Mesodermal cell (in vitro differentiated cells): ENCODE results near the gene GPRC5B.

ENCODE experiments used
- H3K27ac ChIP-seq: 2 replicates; pipeline ENCODE4 v1.7.0; 2013; ENCODE audit warnings: mild to moderate bottlenecking, low read depth, low read length, moderate library complexity; ENCODE audit not compliant: severe bottlenecking
- H3K36me3 ChIP-seq: 2 replicates; pipeline ENCODE4 v1.7.1; 2013; ENCODE audit warnings: mild to moderate bottlenecking, low read length, moderate library complexity; ENCODE audit not compliant: control insufficient read depth, insufficient read depth
- H3K4me1 ChIP-seq: one replicate; pipeline ENCODE4 v1.7.1; 2013; ENCODE audit warnings: mild to moderate bottlenecking, low read length; ENCODE audit not compliant: insufficient read depth, control insufficient read depth, poor library complexity, severe bottlenecking
- H3K4me3 ChIP-seq: 2 replicates; pipeline ENCODE4 v1.7.0; 2013; ENCODE audit warnings: low read length, control low read depth, mild to moderate bottlenecking; ENCODE audit not compliant: insufficient read depth, poor library complexity, severe bottlenecking; ENCODE audit errors: extremely low read depth
- H3K9me3 ChIP-seq: 2 replicates; pipeline ENCODE4 v1.7.1; 2013; ENCODE audit warnings: mild to moderate bottlenecking, low read length, moderate library complexity; ENCODE audit not compliant: control insufficient read depth
- WGBS, 2 experiments: methylation state at CpG; one replicate each; pipeline ENCODE4 v1.1.5; 2013; ENCODE audit warnings: missing lambda C conversion rate in 2 of 2; ENCODE audit not compliant: insufficient coverage in 2 of 2; 5-methylcytosine and 5-hydroxymethylcytosine counted together

The GPRC5B gene

DNA sequence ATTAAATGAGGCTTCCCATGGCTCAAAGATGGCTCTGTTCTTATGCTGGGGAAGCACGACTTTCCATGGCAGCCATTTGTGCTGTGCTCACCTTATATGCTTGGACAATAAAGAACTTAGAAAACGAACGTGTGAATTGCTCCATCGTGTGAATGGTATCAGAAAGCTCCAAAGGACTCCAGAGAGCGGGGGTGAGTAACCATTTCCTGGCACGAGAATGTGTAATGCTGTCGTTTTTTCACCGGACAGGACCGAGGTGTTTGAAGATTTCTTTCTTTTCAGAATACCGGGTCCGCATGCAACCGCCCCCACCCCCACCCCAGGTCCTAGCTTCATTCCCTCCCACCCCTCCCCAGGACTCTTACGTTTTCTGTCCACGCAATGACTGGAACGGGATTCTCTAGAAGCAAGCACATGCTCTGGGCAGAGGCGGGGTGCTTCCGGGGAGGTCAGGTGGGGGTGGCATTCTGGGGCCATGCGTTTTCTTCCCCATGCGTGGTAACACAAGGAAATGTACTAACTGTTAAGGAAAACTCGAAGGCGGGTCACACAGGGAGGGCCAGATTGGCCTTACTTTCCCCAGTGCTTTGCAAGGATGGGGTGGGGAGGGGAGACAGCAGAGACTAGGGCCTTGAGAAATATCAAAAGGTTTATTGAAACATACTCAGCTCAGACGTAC lies 26.2 kb downstream of the GPRC5B start:
- Histone ChIP-seq H3K27ac (no peak overlapping the region), H3K36me3 (peaks cover 11% of the 10 kb centered on the region), H3K4me1 (peaks cover 20% of the 10 kb centered on the region), H3K4me3 (no peak overlapping the region), H3K9me3 (no peaks in the 10 kb centered on the region)
- WGBS, 2 experiments: 80 to 85% methylated on average over 13 to 15 of the region's 22 CpGs

- Histone ChIP-seq H3K9me3 (no peaks in the 10 kb centered on the region), H3K27ac (no peak overlapping the region), H3K4me1 (peaks cover 20% of the 10 kb centered on the region), H3K4me3 (no peak overlapping the region), H3K36me3 (peaks cover 11% of the 10 kb centered on the region)
- 81 to 83% methylated on average over 11 to 14 of the region's 16 CpGs for WGBS, 2 experiments
Observed at GRCh38 chr16:19857593-19858339, 26.9 kb downstream of the GPRC5B start.

- H3K36me3 ChIP-seq: peaks cover 11% of the 10 kb centered on the region
- no peak overlapping the region for H3K4me3 ChIP-seq
- no peaks in the 10 kb centered on the region for H3K9me3 ChIP-seq
- 93 to 96% methylated on average over 8 to 10 of the region's 10 CpGs for WGBS, 2 experiments
- H3K4me1 ChIP-seq: peaks cover 12% of the 10 kb centered on the region
- no peak overlapping the region for H3K27ac ChIP-seq
Observed at GRCh38 chr16:19856120-19856519, 28.5 kb downstream of the GPRC5B start.

DNA sequence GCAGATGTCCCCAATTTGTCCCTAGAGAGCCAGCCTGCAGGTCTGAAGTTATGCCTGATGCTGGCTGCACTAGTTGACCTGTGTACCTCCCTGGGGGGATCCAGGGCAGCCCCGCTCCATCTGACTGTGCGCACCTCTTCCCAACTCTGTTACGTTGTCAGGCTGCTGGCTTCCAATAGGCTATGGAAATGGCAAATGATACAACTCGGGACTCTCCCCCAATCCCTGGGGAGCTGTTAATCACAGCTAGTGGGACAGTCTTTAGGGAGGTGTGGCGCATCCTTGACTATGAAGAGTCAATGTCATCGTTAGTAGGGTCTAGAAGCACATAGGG lies 30.1 kb downstream of the GPRC5B start:
- Histone ChIP-seq H3K36me3 (peaks cover 2% of the 10 kb centered on the region), H3K4me1 (peaks cover 5% of the 10 kb centered on the region), H3K27ac (no peak overlapping the region), H3K4me3 (no peak overlapping the region), H3K9me3 (no peaks in the 10 kb centered on the region)
- WGBS, 2 experiments: 58 to 90% methylated on average over 3 to 6 of the region's 6 CpGs

- no peak overlapping the region for H3K27ac ChIP-seq
- H3K4me1 ChIP-seq: peaks cover 5% of the 10 kb centered on the region
- 57 to 62% methylated on average over 5 to 7 of the region's 7 CpGs for WGBS, 2 experiments
- no peaks in the 10 kb centered on the region for H3K36me3 ChIP-seq
- no peaks in the 10 kb centered on the region for H3K9me3 ChIP-seq
- H3K4me3 ChIP-seq: no peak overlapping the region
Observed at GRCh38 chr16:19853742-19854542, 30.7 kb downstream of the GPRC5B start.

- Histone ChIP-seq H3K4me1 (peaks cover 5% of the 10 kb centered on the region), H3K36me3 (no peaks in the 10 kb centered on the region), H3K9me3 (no peaks in the 10 kb centered on the region), H3K27ac (no peak overlapping the region), H3K4me3 (no peak overlapping the region)
- WGBS, 2 experiments: 80 to 83% methylated on average over 3 to 6 of the region's 8 CpGs
Observed at GRCh38 chr16:19853132-19853741, 31.4 kb downstream of the GPRC5B start.

GRCh38 chr16:19851476-19851875 lies 33.2 kb downstream of the GPRC5B start:
- 61 to 68% methylated on average over 6 of the region's 7 CpGs for WGBS, 2 experiments
- Histone ChIP-seq H3K9me3 (no peaks in the 10 kb centered on the region), H3K36me3 (no peaks in the 10 kb centered on the region), H3K4me3 (no peak overlapping the region), H3K4me1 (peaks cover 5% of the 10 kb centered on the region), H3K27ac (no peak overlapping the region)

- 92 to 94% methylated on average over 8 to 10 of the region's 11 CpGs for WGBS, 2 experiments
- no peaks in the 10 kb centered on the region for H3K9me3 ChIP-seq
- H3K36me3 ChIP-seq: no peaks in the 10 kb centered on the region
- no peak overlapping the region for H3K27ac ChIP-seq
- peaks cover 5% of the 10 kb centered on the region for H3K4me1 ChIP-seq
- no peak overlapping the region for H3K4me3 ChIP-seq
Observed at GRCh38 chr16:19850131-19850817, 34.4 kb downstream of the GPRC5B start.

DNA sequence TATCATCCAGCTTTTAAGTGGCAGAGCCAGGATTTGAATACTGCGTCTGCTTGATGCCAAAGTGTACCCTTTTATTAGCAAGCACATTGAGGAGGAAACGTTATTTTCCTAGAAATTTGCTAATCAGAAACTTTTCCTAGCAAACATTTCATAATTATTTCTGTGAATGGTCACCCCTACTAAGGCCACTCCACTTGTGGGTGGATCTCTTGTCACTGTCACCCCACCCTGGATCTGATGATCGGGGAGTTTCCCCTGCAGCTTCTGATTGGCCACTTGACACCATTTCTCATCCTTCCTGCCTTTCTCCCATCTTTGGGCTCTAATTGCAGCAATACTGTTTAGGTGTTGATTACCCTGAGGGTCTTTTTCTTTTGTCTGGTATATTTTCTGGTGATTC lies 35.9 kb downstream of the GPRC5B start:
- 89 to 95% methylated on average over 3 of the region's 3 CpGs for WGBS, 2 experiments
- H3K27ac ChIP-seq: no peak overlapping the region
- H3K4me3 ChIP-seq: no peak overlapping the region
- no peaks in the 10 kb centered on the region for H3K9me3 ChIP-seq
- peaks cover 5% of the 10 kb centered on the region for H3K4me1 ChIP-seq
- no peaks in the 10 kb centered on the region for H3K36me3 ChIP-seq

GRCh38 chr16:19846436-19846835 lies 38.2 kb downstream of the GPRC5B start:
- H3K4me3 ChIP-seq: no peak overlapping the region
- H3K4me1 ChIP-seq: peaks cover 5% of the 10 kb centered on the region
- H3K27ac ChIP-seq: no peak overlapping the region
- WGBS, 2 experiments: 91 to 100% methylated on average over 4 of the region's 5 CpGs
- no peaks in the 10 kb centered on the region for H3K36me3 ChIP-seq
- H3K9me3 ChIP-seq: no peaks in the 10 kb centered on the region
